Colonic mucosa (tissue), 4 donors: ENCODE measurements around the gene EPB41L4A. TPM values are rescaled to one million over a fixed set of nuclear protein-coding genes. Genes with fewer than 3 reads are reported as not detected.

Experiments used
- DNase-seq: peaks from one replicate; pipeline ENCODE4 v3.0.0-alpha.2; 2020
- H3K27ac ChIP-seq: fragments of 200-600 bp; one replicate; pipeline ENCODE4 v1.8.0; 2021
- H3K27me3 ChIP-seq: fragments of 200-600 bp; one replicate; pipeline ENCODE4 v1.8.0; 2021
- H3K36me3 ChIP-seq: fragments of 200-600 bp; one replicate; pipeline ENCODE4 v1.8.0; 2021
- H3K4me1 ChIP-seq: fragments of 200-600 bp; one replicate; pipeline ENCODE4 v1.8.0; 2021; ENCODE audit warnings: mild to moderate bottlenecking
- H3K4me3 ChIP-seq: fragments of 200-600 bp; one replicate; pipeline ENCODE4 v1.8.0; 2021
- H3K9ac ChIP-seq, 2 donors: one replicate each; pipeline ENCODE4 v1.7.0; 2013; ENCODE audit warnings: control low read depth in 2 of 2, low read depth in 2 of 2, low read length in 2 of 2
- H3K9me3 ChIP-seq: fragments of 200-600 bp; one replicate; pipeline ENCODE4 v1.8.0; 2021
- CTCF ChIP-seq: fragments of 200-600 bp; IDR thresholded peaks from one replicate; pipeline ENCODE4 v1.8.0; 2022; ENCODE audit warnings: antibody characterized with exemption, mild to moderate bottlenecking
- intact Hi-C: fragments of 100-400 bp; cut with DNase I; formaldehyde crosslinking; loops from one replicate; pipeline ENCODE4 v1.14.1; 2022
- total RNA-seq, 2 donors: library from RNA; stranded (reverse); fragmentation: NEBNext Ultra II Directional in 1 of 2; extraction: Animal tissue kit (Norgen Biotek cat#: 25700) in 1 of 2; gene quantifications; one replicate each; pipeline ENCODE4 v1.2.1, GENCODE V29; 2021
- donor health status: healthy.
- donor health status: DM: no; HTN: no; CAD: no.
- donor health status: DM: no; HTN: no; CAD: no.

Gene EPB41L4A
- total RNA-seq, 2 donors from 2014 or later, result 10.1 to 18.0 TPM

GRCh38 chr5:112390327-112390726, 28.8 kb downstream of the EPB41L4A start:
- H3K9ac ChIP-seq, result no peak overlapping the region
- peak; percentile 57 for DNase-seq
- no peak for TF ChIP-seq CTCF
- no peak overlapping the region for H3K27ac ChIP-seq
- no peaks in the 10 kb centered on the region for H3K27me3 ChIP-seq
- no peaks in the 10 kb centered on the region for H3K4me1 ChIP-seq
- no peaks in the 10 kb centered on the region for H3K9me3 ChIP-seq
- H3K36me3 ChIP-seq, result no peaks in the 10 kb centered on the region
- intact Hi-C loops, result no loop called here
- H3K4me3 ChIP-seq, result no peak overlapping the region

- no peak for DNase-seq
- H3K9me3 ChIP-seq, result no peaks in the 10 kb centered on the region
- intact Hi-C loops, result no loop called here
- TF ChIP-seq CTCF, result no peak
- H3K4me1 ChIP-seq, result no peaks in the 10 kb centered on the region
- H3K36me3 ChIP-seq, result no peaks in the 10 kb centered on the region
- H3K27ac ChIP-seq, result no peak overlapping the region
- H3K4me3 ChIP-seq, result no peak overlapping the region
- no peak overlapping the region for H3K9ac ChIP-seq
- H3K27me3 ChIP-seq, result no peaks in the 10 kb centered on the region
Measured at GRCh38 chr5:112388739-112389138, 30.3 kb downstream of the EPB41L4A start.

GRCh38 chr5:112388074-112388473, 31.0 kb downstream of the EPB41L4A start:
- H3K27ac ChIP-seq, result no peak overlapping the region
- no peaks in the 10 kb centered on the region for H3K27me3 ChIP-seq
- no peak for DNase-seq
- H3K36me3 ChIP-seq, result no peaks in the 10 kb centered on the region
- TF ChIP-seq CTCF, result no peak
- no peak overlapping the region for H3K9ac ChIP-seq
- intact Hi-C loops, result no loop called here
- no peak overlapping the region for H3K4me3 ChIP-seq
- H3K9me3 ChIP-seq, result no peaks in the 10 kb centered on the region
- no peaks in the 10 kb centered on the region for H3K4me1 ChIP-seq

GRCh38 chr5:112386766-112387165, 32.3 kb downstream of the EPB41L4A start:
- Histone ChIP-seq H3K27ac (no peak overlapping the region), H3K9me3 (no peaks in the 10 kb centered on the region), H3K9ac (no peak overlapping the region), H3K36me3 (no peaks in the 10 kb centered on the region), H3K4me3 (no peak overlapping the region), H3K27me3 (no peaks in the 10 kb centered on the region), H3K4me1 (no peaks in the 10 kb centered on the region)
- intact Hi-C loops, result no loop called here
- no peak for DNase-seq
- TF ChIP-seq CTCF, result no peak

- Histone ChIP-seq H3K27ac (no peak overlapping the region), H3K27me3 (no peaks in the 10 kb centered on the region), H3K4me3 (no peak overlapping the region), H3K4me1 (no peaks in the 10 kb centered on the region), H3K9me3 (no peaks in the 10 kb centered on the region), H3K36me3 (no peaks in the 10 kb centered on the region), H3K9ac (no peak overlapping the region)
- intact Hi-C loops, result no loop called here
- DNase-seq, result no peak
- TF ChIP-seq CTCF, result no peak
Measured at GRCh38 chr5:112385969-112386368, 33.1 kb downstream of the EPB41L4A start.

- no peak for TF ChIP-seq CTCF
- no peak overlapping the region for H3K9ac ChIP-seq
- no peak overlapping the region for H3K27ac ChIP-seq
- H3K27me3 ChIP-seq, result no peaks in the 10 kb centered on the region
- H3K4me3 ChIP-seq, result no peak overlapping the region
- DNase-seq, result no peak
- no peaks in the 10 kb centered on the region for H3K9me3 ChIP-seq
- H3K36me3 ChIP-seq, result no peaks in the 10 kb centered on the region
- intact Hi-C loops, result no loop called here
- H3K4me1 ChIP-seq, result no peaks in the 10 kb centered on the region
Measured at GRCh38 chr5:112385566-112385965, 33.5 kb downstream of the EPB41L4A start.
